Measurements from ENCODE around the gene DSCAM. TPM values are rescaled to one million over a fixed set of nuclear protein-coding genes. Genes with fewer than 3 reads are reported as not detected.

The DSCAM gene
- total and polyA plus RNA-seq, 10 donors: 0.02 to 2.7 (median 2.0) TPM

- Histone ChIP-seq H3K9me3 (peaks cover 0 to 23% (median 0%) of the 10 kb centered on the region in 8 donors), H3K4me3 (no peak overlapping the region), H3K27ac (no peak overlapping the region), H3K27me3 (replicated peaks in 1 of 7) (no peaks in the 10 kb centered on the region), H3K36me3 (no peaks in the 10 kb centered on the region), H3K4me1 (no peaks in the 10 kb centered on the region)
- no peak for TF ChIP-seq POLR2A (IDR thresholded peaks at IDR 0.05)
- no peak for TF ChIP-seq CTCF (IDR thresholded peaks at IDR 0.05 in 8 of 11, conservative IDR thresholded peaks at IDR 0.05 in 3 of 11)
- TF ChIP-seq POLR2AphosphoS5 (IDR thresholded peaks at IDR 0.05): no peak
- DNase-seq: no peak
- WGBS, 5 donors: 86 to 93% (median 92%) methylated on average over 4 of the region's 4 CpGs
- intact Hi-C loops (cut with DNase I; ENCODE audit: low total_unique reads): no loop called here
Observed at GRCh38 chr21:40284409-40284808, 562.5 kb downstream of the DSCAM start.

DNA sequence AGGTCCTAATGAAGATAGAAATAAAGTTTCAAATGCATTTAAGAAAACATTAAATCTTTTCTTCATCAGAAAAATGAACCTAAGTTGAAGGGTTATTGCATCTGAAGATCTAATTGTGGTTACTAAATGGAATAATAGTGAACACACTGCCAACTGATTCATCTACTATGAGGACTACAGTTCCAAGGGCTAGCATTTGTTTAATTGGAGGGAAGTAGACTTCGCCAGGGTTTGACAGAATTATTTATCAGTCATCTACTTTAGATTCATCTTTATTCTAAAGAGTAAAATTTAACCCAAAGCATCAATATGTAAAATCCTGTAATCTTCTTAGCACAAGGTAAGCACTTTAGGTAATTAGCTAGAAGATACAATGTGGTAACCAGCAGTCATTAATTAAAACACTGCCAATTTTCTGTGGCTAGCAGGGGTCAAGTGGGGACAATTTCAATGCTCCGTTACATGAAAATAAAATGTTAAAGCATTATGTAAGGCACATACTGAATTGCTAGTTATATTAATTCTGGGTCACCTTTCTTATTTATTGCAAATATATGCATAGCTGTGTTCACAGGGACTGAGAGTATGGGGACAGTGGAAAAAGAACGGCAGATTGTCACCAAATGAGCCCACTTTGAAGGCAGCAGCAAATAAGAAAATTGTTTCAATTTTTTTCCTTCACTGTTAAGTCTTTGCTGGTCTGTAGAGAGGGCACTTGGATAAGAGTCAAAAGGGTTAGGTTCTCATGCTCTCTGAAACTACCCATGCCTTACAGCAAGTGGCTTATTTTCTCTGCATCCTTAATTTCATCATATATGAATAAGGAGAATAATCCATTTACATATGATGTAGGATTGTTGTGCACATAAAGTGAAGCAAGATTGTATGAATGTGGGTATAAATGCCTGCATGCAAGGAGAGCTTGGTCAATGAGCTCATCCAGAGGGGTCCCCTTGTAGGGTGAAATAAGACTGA lies 563.8 kb downstream of the DSCAM start:
- WGBS, 5 donors: 63 to 79% (median 76%) methylated on average over 3 of the region's 3 CpGs

DNA sequence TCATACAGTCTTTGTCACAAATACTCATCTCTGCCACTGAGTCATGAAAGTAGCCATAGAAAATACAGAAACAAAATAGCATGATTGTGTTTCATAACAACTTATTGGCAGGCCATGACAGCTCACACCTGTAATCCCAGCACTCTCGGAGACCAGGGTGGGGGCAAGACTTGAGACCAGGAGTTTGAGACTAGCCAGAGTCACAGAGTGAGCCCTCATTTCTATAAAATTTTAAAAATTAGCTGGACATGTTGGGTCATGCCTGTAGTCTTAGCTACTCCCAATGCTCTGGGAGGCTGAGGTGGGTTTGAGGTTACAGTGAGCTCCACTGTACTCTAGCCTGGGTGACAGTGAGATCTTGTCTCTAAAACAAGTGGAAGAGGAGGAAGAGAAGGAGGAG lies 568.6 kb downstream of the DSCAM start:
- no peak for DNase-seq
- Histone ChIP-seq H3K36me3 (no peaks in the 10 kb centered on the region), H3K27me3 (replicated peaks in 1 of 7) (no peaks in the 10 kb centered on the region), H3K27ac (no peak overlapping the region), H3K9me3 (peaks cover 0 to 8% (median 0%) of the 10 kb centered on the region in 8 donors), H3K4me3 (no peak overlapping the region), H3K4me1 (no peaks in the 10 kb centered on the region)
- WGBS, 5 donors: 80 to 91% (median 84%) methylated on average over 1 of the region's 1 CpG
- TF ChIP-seq CTCF (IDR thresholded peaks at IDR 0.05 in 8 of 11, conservative IDR thresholded peaks at IDR 0.05 in 3 of 11) (no peak), POLR2AphosphoS5 (IDR thresholded peaks at IDR 0.05) (no peak), POLR2A (IDR thresholded peaks at IDR 0.05) (no peak)
- intact Hi-C loops (cut with DNase I; ENCODE audit: low total_unique reads): no loop called here

More for the DNA sequence above, 563.8 kb downstream of the DSCAM start:
- peaks cover 0 to 28% (median 0%) of the 10 kb centered on the region in 8 donors for H3K9me3 ChIP-seq
- no peaks in the 10 kb centered on the region for H3K36me3 ChIP-seq
- no peak for DNase-seq
- H3K4me1 ChIP-seq: no peaks in the 10 kb centered on the region
- H3K4me3 ChIP-seq: no peak overlapping the region
- no peaks in the 10 kb centered on the region for H3K27me3 ChIP-seq (replicated peaks in 1 of 7)
- TF ChIP-seq POLR2A (IDR thresholded peaks at IDR 0.05) (no peak), POLR2AphosphoS5 (IDR thresholded peaks at IDR 0.05) (no peak), CTCF (IDR thresholded peaks at IDR 0.05 in 8 of 11, conservative IDR thresholded peaks at IDR 0.05 in 3 of 11) (no peak)
- H3K27ac ChIP-seq: no peak overlapping the region
- intact Hi-C loops (cut with DNase I; ENCODE audit: low total_unique reads): no loop called here

- Histone ChIP-seq H3K9me3 (peaks cover 0 to 8% (median 0%) of the 10 kb centered on the region in 8 donors), H3K27ac (no peak overlapping the region), H3K27me3 (replicated peaks in 1 of 7) (no peaks in the 10 kb centered on the region), H3K4me3 (no peak overlapping the region), H3K36me3 (no peaks in the 10 kb centered on the region), H3K4me1 (no peaks in the 10 kb centered on the region)
- TF ChIP-seq CTCF (IDR thresholded peaks at IDR 0.05 in 8 of 11, conservative IDR thresholded peaks at IDR 0.05 in 3 of 11) (no peak), POLR2A (IDR thresholded peaks at IDR 0.05) (no peak), POLR2AphosphoS5 (IDR thresholded peaks at IDR 0.05) (no peak)
- WGBS, 5 donors: 81 to 85% (median 83%) methylated on average over 12 of the region's 12 CpGs
- intact Hi-C loops (cut with DNase I; ENCODE audit: low total_unique reads): no loop called here
- DNase-seq: no peak
Observed at GRCh38 chr21:40276001-40276400, 571.0 kb downstream of the DSCAM start.

Measured in spleen (tissue), 11 donors.